ENCODE data around the gene DHX40.
"Not testable (repeated sequence)": the region's sequence is repeated elsewhere in the genome, so short reads cannot be mapped to it uniquely, and the experiment has no call there.

The DHX40 gene

GRCh38 chr17:59547131-59547915 lies 18.1 kb upstream of the DHX40 start:
- no peak for TF ChIP-seq CTCF (IDR thresholded peaks at IDR 0.05; ENCODE audit: low read length)
- no peak for TF ChIP-seq EZH2 (IDR thresholded peaks at IDR 0.05; ENCODE audit: borderline replicate concordance, low read length)
- no peaks in the 10 kb centered on the region for H3K9me3 ChIP-seq (ENCODE audit: low read length)
- H3F3A ChIP-seq (ENCODE audit: insufficient read depth, low read length), result no peaks in the 10 kb centered on the region
- no peak overlapping the region for H2AFZ ChIP-seq (ENCODE audit: low read length)
- no peaks in the 10 kb centered on the region for H3K27me3 ChIP-seq (ENCODE audit: insufficient read depth, low read length)
- no peaks in the 10 kb centered on the region for H3K4me1 ChIP-seq (ENCODE audit: insufficient read depth, low read length, severe bottlenecking)
- H3K4me2 ChIP-seq (ENCODE audit: low read length), result no peak overlapping the region
- no peaks in the 10 kb centered on the region for H3K79me2 ChIP-seq (ENCODE audit: insufficient read depth, low read length)
- no peaks in the 10 kb centered on the region for H3K36me3 ChIP-seq (ENCODE audit: insufficient read depth, low read length)
- no peaks in the 10 kb centered on the region for H3K9me2 ChIP-seq (ENCODE audit: low read depth, low read length)
- no peak overlapping the region for H3K9ac ChIP-seq (ENCODE audit: low read length)
- no peaks in the 10 kb centered on the region for H4K20me1 ChIP-seq (ENCODE audit: insufficient read depth, low read length)
- no peak overlapping the region for H3K4me3 ChIP-seq (ENCODE audit: low read depth, low read length, poor library complexity, severe bottlenecking)
- no peak overlapping the region for H3K27ac ChIP-seq (ENCODE audit: low read depth, low read length, poor library complexity, severe bottlenecking)

GRCh38 chr17:59548985-59549384 lies 16.4 kb upstream of the DHX40 start:
- H3F3A ChIP-seq (ENCODE audit: insufficient read depth, low read length); H3K9me2 ChIP-seq (ENCODE audit: low read depth, low read length); H3K9ac ChIP-seq (ENCODE audit: low read length); H3K4me2 ChIP-seq (ENCODE audit: low read length); H3K4me3 ChIP-seq (ENCODE audit: low read depth, low read length, poor library complexity, severe bottlenecking); H4K20me1 ChIP-seq (ENCODE audit: insufficient read depth, low read length); H3K27ac ChIP-seq (ENCODE audit: low read depth, low read length, poor library complexity, severe bottlenecking); H3K4me1 ChIP-seq (ENCODE audit: insufficient read depth, low read length, severe bottlenecking); H3K9me3 ChIP-seq (ENCODE audit: low read length); H3K36me3 ChIP-seq (ENCODE audit: insufficient read depth, low read length); H3K27me3 ChIP-seq (ENCODE audit: insufficient read depth, low read length); H3K79me2 ChIP-seq (ENCODE audit: insufficient read depth, low read length); H2AFZ ChIP-seq (ENCODE audit: low read length): not testable (repeated sequence)

GRCh38 chr17:59550703-59551102 lies 14.7 kb upstream of the DHX40 start:
- H4K20me1 ChIP-seq (ENCODE audit: insufficient read depth, low read length), result no peaks in the 10 kb centered on the region
- no peak overlapping the region for H3K4me2 ChIP-seq (ENCODE audit: low read length)
- no peaks in the 10 kb centered on the region for H3K36me3 ChIP-seq (ENCODE audit: insufficient read depth, low read length)
- no peak overlapping the region for H3K9ac ChIP-seq (ENCODE audit: low read length)
- no peaks in the 10 kb centered on the region for H3K9me3 ChIP-seq (ENCODE audit: low read length)
- H3K4me1 ChIP-seq (ENCODE audit: insufficient read depth, low read length, severe bottlenecking), result no peaks in the 10 kb centered on the region
- H3K27ac ChIP-seq (ENCODE audit: low read depth, low read length, poor library complexity, severe bottlenecking), result no peak overlapping the region
- H3K79me2 ChIP-seq (ENCODE audit: insufficient read depth, low read length), result no peaks in the 10 kb centered on the region
- no peak for TF ChIP-seq EZH2 (IDR thresholded peaks at IDR 0.05; ENCODE audit: borderline replicate concordance, low read length)
- TF ChIP-seq CTCF (IDR thresholded peaks at IDR 0.05; ENCODE audit: low read length), result no peak
- no peak overlapping the region for H3K4me3 ChIP-seq (ENCODE audit: low read depth, low read length, poor library complexity, severe bottlenecking)
- no peaks in the 10 kb centered on the region for H3K27me3 ChIP-seq (ENCODE audit: insufficient read depth, low read length)
- no peaks in the 10 kb centered on the region for H3F3A ChIP-seq (ENCODE audit: insufficient read depth, low read length)
- H2AFZ ChIP-seq (ENCODE audit: low read length), result no peak overlapping the region
- H3K9me2 ChIP-seq (ENCODE audit: low read depth, low read length), result no peaks in the 10 kb centered on the region

- Histone ChIP-seq H3K27ac (ENCODE audit: low read depth, low read length, poor library complexity, severe bottlenecking) (no peak overlapping the region), H3F3A (ENCODE audit: insufficient read depth, low read length) (no peaks in the 10 kb centered on the region), H3K9me3 (ENCODE audit: low read length) (no peaks in the 10 kb centered on the region), H3K79me2 (ENCODE audit: insufficient read depth, low read length) (no peaks in the 10 kb centered on the region), H3K4me1 (ENCODE audit: insufficient read depth, low read length, severe bottlenecking) (no peaks in the 10 kb centered on the region), H2AFZ (ENCODE audit: low read length) (no peak overlapping the region), H3K4me3 (ENCODE audit: low read depth, low read length, poor library complexity, severe bottlenecking) (no peak overlapping the region), H3K4me2 (ENCODE audit: low read length) (no peak overlapping the region), H3K36me3 (ENCODE audit: insufficient read depth, low read length) (no peaks in the 10 kb centered on the region), H3K27me3 (ENCODE audit: insufficient read depth, low read length) (no peaks in the 10 kb centered on the region), H3K9me2 (ENCODE audit: low read depth, low read length) (no peaks in the 10 kb centered on the region), H3K9ac (ENCODE audit: low read length) (no peak overlapping the region), H4K20me1 (ENCODE audit: insufficient read depth, low read length) (no peaks in the 10 kb centered on the region)
- TF ChIP-seq EZH2 (IDR thresholded peaks at IDR 0.05; ENCODE audit: borderline replicate concordance, low read length) (no peak), CTCF (IDR thresholded peaks at IDR 0.05; ENCODE audit: low read length) (no peak)
These were observed 7.4 kb upstream of the DHX40 start for GRCh38 chr17:59558039-59558438.
